ENCODE results near the gene SDC3.

Gene SDC3

DNA sequence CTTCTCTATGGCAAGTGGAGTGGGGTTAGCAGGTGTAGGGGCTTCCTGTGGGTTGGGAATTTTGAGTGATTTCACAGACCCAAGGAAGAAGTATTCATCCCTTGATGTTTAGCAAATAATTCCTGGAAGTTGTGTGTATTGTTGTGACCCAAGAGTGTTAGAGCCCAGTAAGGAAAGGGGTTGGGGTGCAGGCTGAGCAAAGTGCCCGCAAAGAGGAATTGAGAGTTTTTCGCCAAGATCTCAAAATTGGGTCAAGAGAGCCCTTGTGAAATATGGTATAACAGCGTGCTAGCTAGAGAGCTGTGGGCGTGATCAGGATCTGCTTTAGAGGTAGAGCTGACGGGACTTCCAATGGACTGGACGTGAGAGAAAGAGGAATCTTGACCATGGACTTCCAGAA, 78.0 kb downstream of the SDC3 start:
- H3K9me3 ChIP-seq (ENCODE audit: control insufficient read depth, insufficient read depth, low read length), result no peaks in the 10 kb centered on the region
- peaks cover under 1% of the 10 kb centered on the region; the same call in 1 of the 2 replicates for H3K27me3 ChIP-seq (ENCODE audit: control insufficient read depth, insufficient read depth, low read length)
- H3K9ac ChIP-seq (ENCODE audit: low read depth, low read length), result no peak overlapping the region
- H3K27ac ChIP-seq (ENCODE audit: low read depth, low read length), result no peak overlapping the region
- H3K36me3 ChIP-seq (ENCODE audit: control insufficient read depth, insufficient read depth, low read length), result no peaks in the 10 kb centered on the region
- no peak overlapping the region for H3K4me3 ChIP-seq (ENCODE audit: low read depth, low read length)
- no peaks in the 10 kb centered on the region for H3K4me1 ChIP-seq (ENCODE audit: control insufficient read depth, insufficient read depth, low read length)

- H3K4me1 ChIP-seq (ENCODE audit: control insufficient read depth, insufficient read depth, low read length), result peaks cover 4% of the 10 kb centered on the region; the same call in 1 of the 2 replicates
- H3K36me3 ChIP-seq (ENCODE audit: control insufficient read depth, insufficient read depth, low read length), result no peaks in the 10 kb centered on the region
- H3K9me3 ChIP-seq (ENCODE audit: control insufficient read depth, insufficient read depth, low read length), result no peaks in the 10 kb centered on the region
- H3K27ac ChIP-seq (ENCODE audit: low read depth, low read length), result no peak overlapping the region
- no peak overlapping the region for H3K4me3 ChIP-seq (ENCODE audit: low read depth, low read length)
- H3K9ac ChIP-seq (ENCODE audit: low read depth, low read length), result no peak overlapping the region
- peaks cover 7% of the 10 kb centered on the region for H3K27me3 ChIP-seq (ENCODE audit: control insufficient read depth, insufficient read depth, low read length)
These were observed 78.7 kb downstream of the SDC3 start for GRCh38 chr1:30829889-30830288.

DNA sequence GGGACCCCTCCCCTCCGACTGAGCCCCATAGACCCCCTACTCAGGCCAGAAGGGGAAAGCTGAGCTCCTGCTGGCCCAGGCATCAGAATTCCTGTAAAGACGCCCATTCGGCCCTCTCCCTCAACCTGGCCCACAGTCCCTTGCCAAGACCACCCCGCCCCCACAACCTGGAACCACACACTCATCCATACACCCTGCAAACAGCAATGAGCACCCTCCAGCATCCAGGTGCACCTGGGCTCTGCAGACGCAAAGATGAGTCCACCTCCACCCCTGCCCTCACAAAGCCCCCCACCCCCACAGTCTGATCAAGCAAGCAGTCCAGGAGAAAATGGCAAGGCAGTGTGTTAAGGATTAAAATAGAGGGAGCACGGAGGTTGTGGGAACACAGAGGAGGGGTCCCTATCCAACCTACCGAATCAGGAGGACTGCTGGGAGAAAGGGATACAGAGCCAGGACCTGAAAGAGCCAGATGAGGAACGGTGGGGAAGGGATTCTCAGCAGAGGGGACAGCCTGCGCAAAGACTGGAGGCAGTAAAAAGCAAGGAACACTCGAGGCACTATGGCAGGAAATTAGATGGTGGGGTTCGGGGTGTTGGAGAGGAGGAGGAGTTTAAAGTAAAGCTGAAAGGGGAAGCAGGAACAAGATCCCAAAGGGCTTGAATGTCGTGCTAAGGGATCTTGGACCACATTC, 83.7 kb downstream of the SDC3 start:
- Histone ChIP-seq H3K9me3 (ENCODE audit: control insufficient read depth, insufficient read depth, low read length) (no peaks in the 10 kb centered on the region), H3K4me1 (ENCODE audit: control insufficient read depth, insufficient read depth, low read length) (peaks cover 12% of the 10 kb centered on the region), H3K4me3 (ENCODE audit: low read depth, low read length) (peak overlapping the region; percentile 62), H3K9ac (ENCODE audit: low read depth, low read length) (no peak overlapping the region; the same call in 1 of the 2 replicates), H3K27ac (ENCODE audit: low read depth, low read length) (no peak overlapping the region), H3K36me3 (ENCODE audit: control insufficient read depth, insufficient read depth, low read length) (no peaks in the 10 kb centered on the region), H3K27me3 (ENCODE audit: control insufficient read depth, insufficient read depth, low read length) (peaks cover 11% of the 10 kb centered on the region)

GRCh38 chr1:30823969-30824735, 84.4 kb downstream of the SDC3 start:
- Histone ChIP-seq H3K27me3 (ENCODE audit: control insufficient read depth, insufficient read depth, low read length) (peaks cover 11% of the 10 kb centered on the region), H3K4me1 (ENCODE audit: control insufficient read depth, insufficient read depth, low read length) (peaks cover 12% of the 10 kb centered on the region), H3K36me3 (ENCODE audit: control insufficient read depth, insufficient read depth, low read length) (no peaks in the 10 kb centered on the region), H3K9me3 (ENCODE audit: control insufficient read depth, insufficient read depth, low read length) (no peaks in the 10 kb centered on the region), H3K4me3 (ENCODE audit: low read depth, low read length) (peak overlapping the region; percentile 62), H3K27ac (ENCODE audit: low read depth, low read length) (peak overlapping the region; percentile 76), H3K9ac (ENCODE audit: low read depth, low read length) (peak overlapping the region; percentile 28; the same call in 1 of the 2 replicates)

- no peaks in the 10 kb centered on the region for H3K36me3 ChIP-seq (ENCODE audit: control insufficient read depth, insufficient read depth, low read length)
- H3K9ac ChIP-seq (ENCODE audit: low read depth, low read length), result no peak overlapping the region
- H3K27ac ChIP-seq (ENCODE audit: low read depth, low read length), result peak overlapping the region; percentile 76
- H3K4me1 ChIP-seq (ENCODE audit: control insufficient read depth, insufficient read depth, low read length), result peaks cover 17% of the 10 kb centered on the region
- H3K27me3 ChIP-seq (ENCODE audit: control insufficient read depth, insufficient read depth, low read length), result peaks cover 11% of the 10 kb centered on the region
- H3K4me3 ChIP-seq (ENCODE audit: low read depth, low read length), result peak overlapping the region; percentile 62
- no peaks in the 10 kb centered on the region for H3K9me3 ChIP-seq (ENCODE audit: control insufficient read depth, insufficient read depth, low read length)
These were observed 85.0 kb downstream of the SDC3 start for GRCh38 chr1:30823627-30823968.

DNA sequence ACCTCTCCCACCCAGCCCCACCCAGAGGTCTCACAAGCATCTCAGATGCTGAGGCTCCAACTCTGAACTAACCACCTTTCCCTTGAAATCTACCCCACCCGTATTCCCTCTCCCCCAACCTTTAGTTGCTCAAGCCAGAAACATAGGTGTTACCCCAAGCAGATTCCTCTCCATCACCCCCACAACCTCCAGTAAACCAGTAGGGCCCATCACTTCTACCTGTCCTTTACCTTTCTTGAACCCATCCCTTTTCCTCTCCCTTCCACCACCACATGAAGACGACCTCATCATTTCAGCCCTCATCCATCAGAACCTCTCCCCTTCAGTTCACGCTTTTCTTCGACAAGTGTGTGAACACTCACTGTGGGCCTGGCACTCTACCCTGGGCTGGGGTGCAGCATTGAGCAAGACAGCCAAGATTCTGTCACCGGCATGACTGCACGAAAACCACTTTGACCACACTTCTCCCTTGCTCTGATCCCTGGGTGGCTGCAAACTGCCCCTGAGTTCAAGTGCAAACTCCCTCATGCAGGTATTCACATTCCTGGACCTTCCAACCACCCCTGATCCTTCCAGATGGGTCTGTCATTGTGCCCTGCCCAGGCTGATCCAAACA, 85.5 kb downstream of the SDC3 start:
- Histone ChIP-seq H3K27me3 (ENCODE audit: control insufficient read depth, insufficient read depth, low read length) (peaks cover 11% of the 10 kb centered on the region), H3K9ac (ENCODE audit: low read depth, low read length) (no peak overlapping the region), H3K4me3 (ENCODE audit: low read depth, low read length) (no peak overlapping the region), H3K9me3 (ENCODE audit: control insufficient read depth, insufficient read depth, low read length) (no peaks in the 10 kb centered on the region), H3K36me3 (ENCODE audit: control insufficient read depth, insufficient read depth, low read length) (no peaks in the 10 kb centered on the region), H3K27ac (ENCODE audit: low read depth, low read length) (no peak overlapping the region), H3K4me1 (ENCODE audit: control insufficient read depth, insufficient read depth, low read length) (peaks cover 18% of the 10 kb centered on the region)

GRCh38 chr1:30822006-30822405, 86.6 kb downstream of the SDC3 start:
- H3K27ac ChIP-seq (ENCODE audit: low read depth, low read length), result no peak overlapping the region
- H3K9ac ChIP-seq (ENCODE audit: low read depth, low read length), result no peak overlapping the region
- H3K9me3 ChIP-seq (ENCODE audit: control insufficient read depth, insufficient read depth, low read length), result no peaks in the 10 kb centered on the region
- H3K36me3 ChIP-seq (ENCODE audit: control insufficient read depth, insufficient read depth, low read length), result no peaks in the 10 kb centered on the region
- H3K4me3 ChIP-seq (ENCODE audit: low read depth, low read length), result no peak overlapping the region
- H3K27me3 ChIP-seq (ENCODE audit: control insufficient read depth, insufficient read depth, low read length), result peaks cover 11% of the 10 kb centered on the region
- peaks cover 20% of the 10 kb centered on the region for H3K4me1 ChIP-seq (ENCODE audit: control insufficient read depth, insufficient read depth, low read length)

DNA sequence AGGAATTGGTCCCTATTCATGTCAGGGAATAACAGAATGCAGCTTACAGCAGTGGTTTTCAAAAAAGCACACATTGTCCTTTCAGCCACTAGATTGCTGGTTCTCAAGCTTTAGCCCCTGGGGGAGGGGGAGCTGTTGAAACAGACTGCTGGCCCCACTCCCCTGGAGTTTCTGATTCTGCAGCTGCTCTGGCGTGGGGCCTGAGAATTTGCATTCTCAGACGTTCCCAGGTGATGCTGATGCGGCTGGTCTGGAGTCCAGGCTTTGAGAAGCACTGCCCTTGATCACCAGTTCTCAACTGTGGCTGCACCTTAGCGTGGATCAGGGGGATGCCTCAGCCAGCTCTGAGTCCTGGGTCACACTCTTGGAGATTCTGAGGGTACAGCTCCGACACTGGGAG, 88.3 kb downstream of the SDC3 start:
- H3K27ac ChIP-seq (ENCODE audit: low read depth, low read length), result no peak overlapping the region
- H3K4me3 ChIP-seq (ENCODE audit: low read depth, low read length), result no peak overlapping the region
- no peak overlapping the region for H3K9ac ChIP-seq (ENCODE audit: low read depth, low read length)
- peaks cover 8% of the 10 kb centered on the region for H3K27me3 ChIP-seq (ENCODE audit: control insufficient read depth, insufficient read depth, low read length)
- no peaks in the 10 kb centered on the region for H3K36me3 ChIP-seq (ENCODE audit: control insufficient read depth, insufficient read depth, low read length)
- no peaks in the 10 kb centered on the region for H3K9me3 ChIP-seq (ENCODE audit: control insufficient read depth, insufficient read depth, low read length)
- peaks cover 27% of the 10 kb centered on the region for H3K4me1 ChIP-seq (ENCODE audit: control insufficient read depth, insufficient read depth, low read length)

All from HUES48 (cell line).